Stimulated activated CD4-positive, alpha-beta T cell treated with anti-CD3 and anti-CD28 coated beads, Interleukin-4, amount 100 ng/mL, for 24 hours (primary cell): Measurements from ENCODE around the gene PPP1R3G.
"Not testable (repeated sequence)": the region's sequence is repeated elsewhere in the genome, so short reads cannot be mapped to it uniquely, and the experiment has no call there.

Experiments
- DNase-seq: peaks from one replicate; pipeline ENCODE4 v3.0.0-alpha.2; 2020

PPP1R3G gene

DNA sequence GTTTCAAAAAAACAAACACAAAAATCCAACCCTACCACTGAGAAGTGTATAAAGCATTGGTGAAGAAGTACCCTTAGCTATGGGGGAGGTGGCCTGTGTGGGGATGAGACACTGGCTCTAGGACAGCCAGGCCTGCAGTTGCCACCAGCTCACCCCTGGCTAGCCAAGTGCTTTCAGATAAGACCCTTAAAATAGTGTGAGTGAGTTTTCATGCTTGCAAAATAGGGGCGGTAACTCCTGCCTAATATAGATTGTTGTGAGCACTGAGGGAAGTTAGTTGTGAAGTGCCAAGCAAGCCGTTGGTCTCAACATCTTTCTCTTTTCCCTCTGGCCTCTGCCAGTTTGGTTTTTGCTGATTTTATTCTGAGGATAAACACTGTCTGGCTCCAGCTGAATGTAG, 11.3 kb downstream of the PPP1R3G start:
- no peak for DNase-seq

- no peak for DNase-seq
Measured at GRCh38 chr6:5098501-5099270, 13.5 kb downstream of the PPP1R3G start.

GRCh38 chr6:5099537-5099936, 14.4 kb downstream of the PPP1R3G start:
- DNase-seq, result no peak

DNA sequence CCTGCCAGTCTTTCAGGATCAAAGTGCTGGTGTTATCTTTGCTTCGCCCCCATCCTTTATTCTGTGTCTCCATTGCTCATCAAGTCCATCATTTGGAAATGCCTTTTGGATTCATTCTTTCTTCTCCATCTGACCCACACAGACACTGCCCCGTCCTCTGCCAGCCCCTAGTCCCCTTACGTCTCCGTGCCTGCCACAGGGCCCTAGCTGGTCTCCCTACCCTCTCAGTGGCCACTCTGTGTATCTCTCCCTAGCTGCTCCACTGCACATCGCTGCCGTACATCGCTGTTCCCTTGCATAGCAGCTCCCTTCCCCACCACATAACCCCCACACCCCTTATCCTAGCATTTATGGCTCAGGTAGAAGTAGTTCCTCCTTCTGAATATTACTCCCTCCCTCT, 15.7 kb downstream of the PPP1R3G start:
- no peak for DNase-seq

- DNase-seq, result no peak
Measured at GRCh38 chr6:5102267-5102970, 17.3 kb downstream of the PPP1R3G start.

DNA sequence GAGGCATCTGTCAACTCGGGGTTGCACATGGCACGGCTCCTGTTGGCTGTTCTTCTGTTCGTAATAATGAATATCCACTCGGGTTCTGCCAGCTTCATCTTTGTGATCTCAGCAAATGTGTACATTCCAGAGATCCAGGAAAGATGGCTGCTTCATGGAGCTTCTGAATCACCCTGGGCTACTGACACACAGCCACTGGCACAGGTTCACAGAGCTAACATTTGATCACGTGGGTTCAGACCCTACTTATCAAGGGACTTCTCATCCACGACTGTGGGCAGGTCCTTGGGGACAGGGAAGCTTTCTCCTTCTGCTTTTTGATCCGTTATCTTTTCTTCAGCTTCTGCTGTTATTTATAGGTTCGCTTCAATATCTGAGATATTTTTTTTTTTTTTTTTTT, 18.1 kb downstream of the PPP1R3G start:
- DNase-seq, result no peak

- DNase-seq, result no peak
Measured at GRCh38 chr6:5104667-5105066, 19.5 kb downstream of the PPP1R3G start.

DNA sequence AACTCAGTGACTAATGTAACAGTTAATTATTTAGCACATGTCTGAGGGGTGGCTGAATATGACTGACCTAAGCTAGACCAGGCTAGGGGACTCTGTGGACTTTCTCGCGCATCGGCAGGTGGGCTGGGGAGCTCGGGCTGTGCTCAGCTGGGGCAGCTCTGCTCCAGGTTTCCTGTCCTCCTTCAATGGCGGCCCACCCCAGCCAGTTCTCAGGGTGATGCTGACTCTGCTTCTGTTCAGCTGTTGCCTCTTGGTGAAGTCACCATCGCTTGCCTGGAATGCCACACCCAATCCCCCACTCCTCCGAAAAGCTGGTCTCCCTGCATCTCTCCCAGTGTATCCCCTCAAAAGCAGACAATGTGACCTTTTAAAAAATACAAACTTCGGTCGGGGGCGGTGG, 20.0 kb downstream of the PPP1R3G start:
- no peak for DNase-seq

- no peak for DNase-seq
Measured at GRCh38 chr6:5107341-5107740, 22.2 kb downstream of the PPP1R3G start.

- DNase-seq, result no peak
Measured at GRCh38 chr6:5108068-5108467, 22.9 kb downstream of the PPP1R3G start.

DNA sequence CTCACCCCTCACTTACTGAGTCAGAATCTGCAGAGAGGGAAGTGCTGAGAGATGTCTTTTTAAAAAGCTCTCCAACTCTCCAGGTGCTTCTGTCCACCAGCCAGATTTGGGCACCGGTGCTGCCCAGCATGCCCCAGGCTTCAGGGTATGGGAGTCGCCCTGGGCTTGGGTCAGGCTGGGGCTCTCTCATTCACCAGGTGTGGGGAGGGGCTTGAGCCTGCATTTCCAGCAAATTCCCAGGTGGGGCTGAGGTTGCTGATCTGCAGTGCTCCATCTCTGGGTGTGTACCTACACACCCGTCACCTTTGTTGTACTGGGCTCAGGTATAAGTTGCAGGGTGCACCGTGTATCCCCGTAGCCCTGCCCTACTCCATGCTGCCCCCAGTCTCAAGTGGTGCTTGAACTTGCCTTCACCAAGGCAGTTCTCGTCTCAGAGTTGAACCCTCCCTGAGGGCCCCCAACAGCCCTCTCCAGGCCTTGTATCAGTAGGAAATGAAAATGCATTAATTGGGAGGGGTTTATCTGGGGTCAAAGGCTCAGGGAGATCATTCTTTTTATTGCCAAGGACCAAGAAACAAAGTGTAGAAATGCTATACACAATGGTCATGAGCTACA, 23.5 kb downstream of the PPP1R3G start:
- DNase-seq, result no peak

DNA sequence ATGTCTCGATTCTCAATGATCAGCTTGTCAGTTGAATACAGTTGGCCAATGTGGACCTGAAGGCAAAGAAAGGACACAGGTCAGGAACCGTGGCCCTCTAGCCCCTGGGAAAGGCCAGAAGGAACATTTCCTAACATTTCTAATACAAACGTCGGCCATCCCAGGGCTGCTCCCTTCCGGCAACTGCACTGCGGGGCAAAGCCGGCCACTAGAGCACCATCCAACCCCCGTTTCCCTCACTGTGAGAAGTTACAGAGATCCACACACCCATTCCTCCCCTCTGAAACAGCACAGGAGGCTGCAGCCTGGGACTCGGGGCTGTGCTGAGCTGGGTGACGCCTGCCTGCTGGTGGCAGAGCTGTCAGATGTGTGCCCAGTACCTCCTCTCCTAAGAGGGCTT, 24.3 kb downstream of the PPP1R3G start:
- DNase-seq, result no peak

DNA sequence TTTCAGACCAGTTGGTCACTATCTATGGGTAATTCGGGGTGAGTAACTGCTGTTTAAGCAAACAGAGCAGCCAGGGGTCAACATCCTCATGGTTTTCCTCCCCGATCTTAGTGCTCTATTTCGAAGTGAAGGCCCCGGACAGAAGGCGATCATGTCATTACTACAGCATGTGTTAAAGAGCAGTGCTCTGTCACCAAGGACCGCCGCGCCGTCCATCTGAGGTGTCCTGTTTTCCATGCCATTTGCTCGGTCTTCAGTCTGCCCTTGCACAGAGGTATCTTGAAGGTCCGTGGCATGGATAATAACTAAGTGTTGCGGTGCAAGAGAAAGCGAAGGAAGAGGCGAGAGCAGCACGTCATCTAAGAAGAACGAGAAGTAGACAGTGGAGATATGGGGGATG, 25.1 kb downstream of the PPP1R3G start:
- no peak for DNase-seq

DNA sequence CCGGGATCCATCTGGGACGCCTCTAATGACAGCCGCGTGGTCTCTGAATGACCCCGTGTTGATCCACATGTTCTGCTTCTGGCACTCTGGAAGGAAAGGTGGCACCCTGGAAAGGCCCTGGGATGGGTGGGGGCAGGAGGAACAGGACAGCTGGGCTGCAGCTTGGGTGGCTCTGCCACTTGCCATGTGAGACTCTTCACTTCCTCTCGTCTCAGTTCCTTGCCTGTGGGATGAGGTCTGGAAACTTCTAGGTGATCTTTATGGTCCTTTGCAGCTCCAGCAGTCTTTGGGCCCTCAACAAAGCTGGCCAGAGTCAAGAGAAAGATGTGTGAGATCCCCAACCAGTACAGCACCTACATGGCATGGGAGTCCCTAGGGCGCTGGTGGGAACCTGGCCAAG, 26.5 kb downstream of the PPP1R3G start:
- DNase-seq, result no peak

DNA sequence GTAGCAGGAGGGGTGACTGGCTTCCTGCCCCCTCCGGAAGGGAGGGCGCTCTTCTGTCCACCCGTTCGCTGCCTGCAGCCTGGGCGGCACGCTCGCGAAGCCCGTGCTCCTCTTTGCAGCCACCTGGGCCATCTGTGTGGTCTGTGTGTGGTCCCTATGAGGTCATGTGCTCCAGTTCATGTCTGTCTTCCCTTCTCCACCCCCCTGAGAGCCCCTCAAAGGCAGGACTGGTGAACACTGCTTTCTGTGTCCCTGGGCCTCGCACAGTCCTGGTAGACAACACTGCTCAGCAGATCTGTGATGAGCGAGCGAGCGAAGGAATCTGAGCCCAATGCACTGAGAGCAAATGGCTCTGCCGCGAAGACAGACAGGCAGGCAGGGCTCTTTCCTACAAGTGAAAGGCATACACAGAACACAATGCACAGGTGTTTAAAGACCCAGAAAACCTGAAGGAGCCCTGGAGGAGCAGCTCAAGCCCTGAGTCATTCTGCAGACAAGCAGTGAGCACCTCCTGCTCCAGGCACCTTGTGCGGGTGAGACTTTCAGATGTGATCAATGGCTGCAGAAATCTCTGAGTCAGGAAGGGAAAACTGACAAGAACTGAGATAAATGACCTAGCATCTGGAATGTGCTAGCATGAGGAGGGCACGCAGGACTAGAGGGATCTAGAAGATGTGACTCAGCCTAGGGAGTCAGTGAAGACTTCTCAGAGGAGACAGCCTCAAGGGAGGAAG, 27.1 kb downstream of the PPP1R3G start:
- DNase-seq, result no peak

DNA sequence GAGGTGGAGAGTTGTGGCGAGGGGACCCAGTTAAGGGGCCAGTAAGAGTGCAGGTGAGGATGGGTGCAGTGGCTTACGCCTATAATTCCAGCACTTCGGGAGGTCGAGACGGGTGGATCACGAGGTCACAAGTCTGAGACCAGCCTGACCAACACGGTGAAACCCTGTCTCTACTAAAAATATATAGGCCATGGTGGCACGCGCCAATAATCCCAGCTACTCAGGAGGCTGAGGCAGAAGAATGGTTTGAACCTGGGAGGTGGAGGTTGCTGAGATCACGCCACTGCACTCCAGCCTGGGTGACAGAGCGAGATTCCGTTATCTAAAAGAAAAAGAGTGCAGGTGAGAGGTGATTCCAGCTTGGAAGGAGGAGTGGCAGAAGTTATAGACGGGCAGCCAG, 28.0 kb downstream of the PPP1R3G start:
- DNase-seq, result no peak

GRCh38 chr6:5115168-5115567, 30.0 kb downstream of the PPP1R3G start:
- DNase-seq, result no peak

DNA sequence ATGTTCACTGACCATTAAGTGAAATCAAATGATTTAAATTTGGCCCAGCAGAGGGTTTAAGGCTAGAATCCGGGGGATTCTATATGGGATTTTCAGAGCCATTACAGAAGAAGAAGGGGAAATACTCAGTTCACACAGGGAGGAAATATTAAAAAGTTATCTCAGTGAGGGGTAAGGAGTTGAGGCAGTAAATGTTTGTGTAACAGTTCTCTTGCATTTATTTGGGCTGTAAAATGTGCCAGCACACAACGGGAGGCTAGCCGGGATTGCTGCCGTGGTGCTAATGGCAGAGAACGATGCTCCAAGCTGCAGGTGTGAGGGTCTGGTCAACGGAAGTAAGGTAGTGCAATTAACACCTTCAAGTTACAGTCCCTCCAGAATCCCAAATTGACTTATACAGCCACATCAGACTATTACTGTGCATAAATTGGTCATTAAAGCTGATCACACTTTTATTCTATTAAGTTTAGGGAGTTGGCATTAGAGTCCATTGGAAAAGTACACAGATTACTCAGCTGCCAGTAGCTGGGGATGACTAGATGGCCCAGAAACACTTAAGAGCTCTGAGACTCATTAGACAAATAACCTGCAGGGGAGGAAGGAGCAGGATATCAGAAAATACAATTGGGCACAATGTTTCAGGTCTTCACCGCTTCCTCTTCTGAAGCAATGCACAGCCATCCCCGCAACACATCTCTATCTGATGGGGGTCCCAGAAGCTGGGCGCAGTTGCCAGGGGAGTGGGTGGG, 31.3 kb downstream of the PPP1R3G start:
- DNase-seq, result no peak

DNA sequence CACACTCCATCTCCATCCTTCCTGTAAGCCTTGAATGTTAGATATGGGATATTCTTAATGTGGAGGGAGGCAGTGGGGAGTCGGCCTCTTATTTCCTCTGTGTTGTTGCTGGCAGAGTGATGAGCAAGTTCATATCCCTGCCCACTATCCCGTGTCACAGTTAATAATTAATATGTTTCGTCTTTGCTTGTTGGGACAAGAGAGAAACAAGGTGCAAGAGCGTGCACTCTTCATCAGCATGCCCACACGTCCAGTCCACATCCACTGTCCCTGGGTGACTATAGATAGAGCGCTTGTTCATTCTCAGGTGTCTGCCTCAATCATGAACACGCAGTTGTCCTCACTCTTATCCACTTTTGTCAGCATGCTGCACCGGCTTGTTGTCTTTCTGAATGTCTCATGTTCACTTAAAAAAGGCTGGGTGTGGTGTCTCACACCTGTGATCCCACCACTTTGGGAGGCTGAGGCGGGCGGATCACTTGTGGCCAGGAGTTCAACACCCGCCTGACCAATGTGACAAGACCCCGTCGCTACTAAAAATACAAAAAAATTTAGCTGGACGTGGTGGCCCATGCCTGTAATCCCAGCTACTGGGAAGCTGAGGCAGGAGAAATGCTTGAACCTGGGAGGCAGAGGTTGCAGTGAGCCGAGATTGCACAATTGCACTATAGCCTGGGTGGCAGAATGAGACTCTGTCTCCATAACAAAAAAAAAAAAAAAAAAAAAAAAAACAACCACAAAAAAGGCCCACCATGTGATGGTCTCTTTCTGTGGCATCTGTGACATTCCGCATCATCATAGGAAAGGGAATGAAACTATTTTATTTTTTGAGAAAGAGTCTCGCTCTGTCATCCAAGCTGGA, 34.2 kb downstream of the PPP1R3G start:
- no peak for DNase-seq

GRCh38 chr6:5120011-5120410, 34.9 kb downstream of the PPP1R3G start:
- DNase-seq, result no peak

- not testable (repeated sequence) for DNase-seq
Measured at GRCh38 chr6:5120543-5120942, 35.4 kb downstream of the PPP1R3G start.

DNA sequence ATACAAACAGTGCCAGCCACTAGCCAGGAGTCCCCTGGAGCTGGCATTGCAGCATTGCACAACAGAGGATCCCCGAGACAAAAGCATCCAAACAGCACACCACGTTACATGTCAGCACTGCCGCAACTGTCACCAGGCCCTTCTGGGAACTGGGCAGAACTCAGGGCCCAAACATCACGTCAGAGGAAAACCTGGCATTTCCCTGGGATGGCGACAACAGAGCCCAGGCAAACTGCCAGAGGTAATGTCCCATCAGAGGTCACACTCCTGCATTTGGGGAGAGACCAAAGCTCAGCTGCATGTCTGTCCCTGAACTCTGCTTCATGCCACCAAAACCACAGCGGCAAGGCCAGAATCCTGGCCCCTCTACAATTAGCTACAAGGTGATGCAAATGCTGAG, 36.3 kb downstream of the PPP1R3G start:
- DNase-seq, result no peak
